DMS 273 treated with DMSO at 0.1 percent for 48 hours (cell line): ENCODE measurements around the gene LBX1.
"Not testable (repeated sequence)": the region's sequence is repeated elsewhere in the genome, so short reads cannot be mapped to it uniquely, and the experiment has no call there.

Experiments used
- DNase-seq: peaks from one replicate; lab custom pipeline; 2025; lab: John Stamatoyannopoulos, UW

The LBX1 gene

GRCh38 chr10:101202667-101203066, 26.6 kb downstream of the LBX1 start:
- DNase-seq = not testable (repeated sequence)

- DNase-seq = not testable (repeated sequence)
These were observed 30.8 kb downstream of the LBX1 start for GRCh38 chr10:101198326-101198977.

- no peak for DNase-seq
These were observed 33.3 kb downstream of the LBX1 start for GRCh38 chr10:101195921-101196320.

- no peak for DNase-seq
These were observed 39.5 kb downstream of the LBX1 start for GRCh38 chr10:101189461-101190401.

GRCh38 chr10:101188942-101189341, 40.3 kb downstream of the LBX1 start:
- DNase-seq = no peak

- no peak for DNase-seq
These were observed 45.6 kb downstream of the LBX1 start for GRCh38 chr10:101183458-101184183.

GRCh38 chr10:101182936-101183335, 46.3 kb downstream of the LBX1 start:
- no peak for DNase-seq
